HepG2 (cell line): Measurements from ENCODE around the gene NFS1. TPM values are rescaled to one million over a fixed set of nuclear protein-coding genes. Genes with fewer than 3 reads are reported as not detected.

ENCODE experiments used
- BRCA1 ChIP-seq: sonication (generic); formaldehyde crosslinking; IDR thresholded peaks from 2 replicates; pipeline ENCODE4 v1.4.0; 2020; ENCODE audit warnings: missing genetic modification reagents
- CCDC6 ChIP-seq: sonication (generic); formaldehyde crosslinking; IDR thresholded peaks from 2 replicates; pipeline ENCODE4 v1.8.1; 2022; ENCODE audit warnings: mild to moderate bottlenecking, missing genetic modification reagents, moderate library complexity
- CENPT ChIP-seq: sonication (generic); formaldehyde crosslinking; IDR thresholded peaks from 2 replicates; pipeline ENCODE4 v1.8.0; 2022; ENCODE audit warnings: low read depth, mild to moderate bottlenecking, moderate library complexity, missing genetic modification reagents
- CREM ChIP-seq, 2 experiments: sonication (generic) in 1 of 2; formaldehyde crosslinking in 1 of 2; IDR thresholded peaks; 2 replicates each; pipeline versions ENCODE4 v1.4.0 to v1.6.1; 2016 to 2020; ENCODE audit warnings: antibody characterized with exemption in 1 of 2, mild to moderate bottlenecking in 1 of 2, missing genetic modification reagents in 1 of 2
- CSRNP2 ChIP-seq: sonication (generic); formaldehyde crosslinking; conservative IDR thresholded peaks from 2 replicates; pipeline ENCODE4 v1.8.0; 2022; ENCODE audit warnings: low read depth, missing genetic modification reagents
- ETV5 ChIP-seq: IDR thresholded peaks from 2 replicates; pipeline ENCODE4 v1.6.1; 2018; ENCODE audit warnings: missing biosample characterization, missing genetic modification reagents, inconsistent platforms, borderline replicate concordance
- FOXO1 ChIP-seq: sonication (generic); formaldehyde crosslinking; IDR thresholded peaks from 2 replicates; pipeline ENCODE4 v1.4.0; 2020; ENCODE audit warnings: missing genetic modification reagents
- JARID2 ChIP-seq: sonication (generic); formaldehyde crosslinking; IDR thresholded peaks from 2 replicates; pipeline ENCODE4 v1.8.1; 2023; ENCODE audit warnings: missing genetic modification reagents, inconsistent platforms; ENCODE audit not compliant: insufficient replicate concordance
- KDM6A ChIP-seq: IDR thresholded peaks from 2 replicates; pipeline ENCODE4 v1.6.1; 2016; ENCODE audit warnings: low read depth
- KLF13 ChIP-seq: sonication (generic); formaldehyde crosslinking; IDR thresholded peaks from 2 replicates; pipeline ENCODE4 v1.4.0; 2020; ENCODE audit warnings: mild to moderate bottlenecking, missing genetic modification reagents
- KLF16 ChIP-seq, 2 experiments: sonication (generic) in 1 of 2; formaldehyde crosslinking in 1 of 2; IDR thresholded peaks; 2 replicates each; pipeline versions ENCODE4 v1.6.1 to v1.8.0; 2016 to 2023; ENCODE audit warnings: missing genetic modification reagents in 2 of 2, missing compliant biosample characterization in 1 of 2
- MBD4 ChIP-seq: IDR thresholded peaks from 2 replicates; pipeline ENCODE4 v1.6.1; 2012; ENCODE audit warnings: low read length, inconsistent platforms, borderline replicate concordance
- MEIS2 ChIP-seq: sonication (generic); formaldehyde crosslinking; IDR thresholded peaks from 2 replicates; pipeline ENCODE4 v1.9.0; 2021; ENCODE audit warnings: mild to moderate bottlenecking, missing genetic modification reagents
- MIER2 ChIP-seq: IDR thresholded peaks from 2 replicates; pipeline ENCODE4 v1.6.1; 2016; ENCODE audit warnings: missing biosample characterization, missing genetic modification reagents
- NCOA2 ChIP-seq: sonication (generic); formaldehyde crosslinking; IDR thresholded peaks from 2 replicates; pipeline ENCODE4 v1.8.0; 2022; ENCODE audit warnings: inconsistent platforms
- NCOR1 ChIP-seq: fragments of 200-600 bp; sonication (generic); IDR thresholded peaks from 2 replicates; pipeline ENCODE4 v1.7.0; 2017; ENCODE audit warnings: antibody characterized with exemption, low read length, borderline replicate concordance
- PLSCR1 ChIP-seq: sonication (generic); formaldehyde crosslinking; IDR thresholded peaks from 2 replicates; pipeline ENCODE4 v1.5.0; 2020; ENCODE audit warnings: missing genetic modification reagents, mild to moderate bottlenecking, borderline replicate concordance
- POLR2A ChIP-seq, 2 experiments: IDR thresholded peaks; 2 replicates each; pipeline ENCODE4 v1.6.1; 2011; ENCODE audit warnings: low read depth in 2 of 2, low read length in 2 of 2, mild to moderate bottlenecking in 1 of 2, moderate library complexity in 1 of 2; ENCODE audit not compliant: insufficient read depth in 1 of 2
- RFXAP ChIP-seq: sonication (generic); formaldehyde crosslinking; IDR thresholded peaks from 2 replicates; pipeline ENCODE4 v1.4.0; 2020; ENCODE audit warnings: missing genetic modification reagents, borderline replicate concordance
- SMARCE1 ChIP-seq: fragments of 450-650 bp; IDR thresholded peaks from 2 replicates; pipeline ENCODE4 v1.6.1; 2017; ENCODE audit warnings: borderline replicate concordance
- TEAD3 ChIP-seq: optimal IDR thresholded peaks from 2 replicates; pipeline ENCODE3; 2016; ENCODE audit warnings: borderline replicate concordance
- ZNF430 ChIP-seq: sonication (generic); formaldehyde crosslinking; IDR thresholded peaks from 2 replicates; pipeline ENCODE4 v1.9.0; 2021; ENCODE audit warnings: mild to moderate bottlenecking, missing genetic modification reagents
- ZNF672 ChIP-seq: sonication (generic); formaldehyde crosslinking; IDR thresholded peaks from 2 replicates; pipeline ENCODE4 v1.8.1; 2022; ENCODE audit warnings: missing genetic modification reagents
- ZNF7 ChIP-seq: IDR thresholded peaks from 2 replicates; pipeline ENCODE4 v1.6.1; 2016; ENCODE audit warnings: missing biosample characterization, missing genetic modification reagents
- polyA plus RNA-seq, 8 experiments: library from polyadenylated mRNA; depleted of rRNA in 3 of 8; stranded (reverse) in 7 of 8; unstranded in 1 of 8; fragments of >200 nt; fragmentation: Illumina TruSeq in 4 of 8; extraction: Trizol in 4 of 8; gene quantifications; 2 replicates each; pipeline versions ENCODE4 v1.2.1 to v1.2.3, GENCODE V29; 2011 to 2016; ENCODE audit warnings: low read depth in 4 of 8, missing spikeins in 1 of 8, mixed read lengths in 1 of 8; ENCODE audit not compliant: insufficient read depth in 1 of 8
- total RNA-seq, 5 experiments: library from RNA; depleted of rRNA; stranded (reverse); fragments of >200 nt; fragmentation: Illumina TruSeq; extraction: Trizol; gene quantifications; 2 replicates each; pipeline ENCODE4 v1.2.3, GENCODE V29; 2016; ENCODE audit warnings: low read depth in 1 of 5
- TF ChIP-seq, protein P1 (sequence below), 2 experiments: sonication (generic) in 1 of 2; formaldehyde crosslinking in 1 of 2; IDR thresholded peaks; 2 replicates each; pipeline versions ENCODE4 v1.5.1 to v1.6.1; 2011 to 2020; ENCODE audit warnings: borderline replicate concordance in 1 of 2, low read depth in 1 of 2, low read length in 1 of 2, mild to moderate bottlenecking in 1 of 2, missing genetic modification reagents in 1 of 2, moderate library complexity in 1 of 2

NFS1 gene
- total and polyA plus RNA-seq, 2 of the 13 experiments (the other 11 are each of a cell fraction or from before 2014, with no cell fraction given), result 65.9 to 88.1 TPM

DNA sequence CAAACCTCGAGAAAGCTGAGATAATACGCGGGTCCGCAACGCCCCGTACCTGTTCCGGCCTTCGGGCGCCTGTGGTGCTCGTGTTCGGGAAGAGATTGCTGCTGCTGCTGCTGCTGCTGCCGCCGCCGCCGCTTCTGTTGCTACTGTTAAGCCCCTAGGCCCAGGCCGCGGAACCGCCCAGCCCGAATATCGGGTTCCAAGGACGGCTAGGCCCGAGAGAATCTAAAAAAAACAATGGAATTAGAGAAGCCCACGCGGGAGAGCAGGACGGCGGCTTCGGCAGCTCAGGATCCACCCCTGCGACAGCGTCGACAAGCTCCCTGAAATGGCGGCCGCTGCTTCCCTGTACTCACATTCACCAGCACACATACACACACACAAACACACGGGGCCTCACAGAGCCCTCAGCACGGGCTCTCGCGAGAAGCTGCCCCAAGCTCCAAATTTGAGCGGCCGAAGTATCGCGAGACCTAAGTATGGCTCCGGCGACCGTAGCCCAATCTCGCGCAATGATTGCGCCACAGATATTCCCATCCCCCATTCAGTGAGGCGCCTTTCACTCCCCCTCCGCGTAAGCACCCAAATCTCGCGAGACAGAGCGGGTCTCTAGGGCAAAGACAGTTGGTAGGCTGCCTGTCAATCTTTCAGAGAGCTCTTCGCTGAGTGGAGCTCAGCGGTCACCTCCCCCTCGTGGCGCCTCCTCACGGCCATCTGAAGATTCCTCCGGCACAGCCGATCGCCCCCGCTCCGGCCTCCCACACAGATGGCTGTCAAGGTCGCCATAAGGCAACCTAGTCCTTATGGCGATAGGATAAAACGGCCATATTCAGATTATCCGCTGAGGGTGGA, 43.0 kb upstream of the NFS1 start, which contains the start of gene RBM39 (continued):
- TF ChIP-seq NCOA2 (CRISPR knock-in tag) (peak; percentile 83), CCDC6 (peak; percentile 87), KLF13 (CRISPR knock-in tag) (no peak; the same call in 1 of the 2 replicates), PLSCR1 (peak; percentile 98; the same call in 1 of the 2 replicates), ZNF672 (CRISPR knock-in tag) (no peak), CSRNP2 (CRISPR knock-in tag) (no peak), RFXAP (CRISPR knock-in tag) (peak; percentile 98), KDM6A (no peak; the same call in 1 of the 2 replicates), CREM (IDR thresholded peaks at IDR 0.05) (peak; percentile 97), CREM (CRISPR knock-in tag; IDR thresholded peaks at IDR 0.05) (peak; percentile 14; the same call in 1 of the 2 replicates), CENPT (peak; percentile 96; the same call in 1 of the 2 replicates), MEIS2 (CRISPR knock-in tag) (peak; percentile 96), POLR2A (IDR thresholded peaks at IDR 0.05; ENCODE audit: insufficient read depth in 1 of 2, low read depth in 2 of 2, low read length in 2 of 2) (peak; percentile 89 to 97), MIER2 (CRISPR knock-in tag) (peak; percentile 77), ETV5 (peak; percentile 67), ZNF430 (CRISPR knock-in tag) (peak; percentile 50; the same call in 1 of the 2 replicates), JARID2 (CRISPR knock-in tag) (peak; percentile 85), SMARCE1 (no peak), NCOR1 (peak; percentile 60; the same call in 1 of the 2 replicates), ZNF7 (CRISPR knock-in tag) (peak; percentile 62), TEAD3 (CRISPR knock-in tag) (peak; percentile 85), FOXO1 (CRISPR knock-in tag) (peak; percentile 96), KLF16 (CRISPR knock-in tag; IDR thresholded peaks at IDR 0.05) (peak; percentile 99 to 100), BRCA1 (CRISPR knock-in tag) (peak; percentile 94; the same call in 1 of the 2 replicates), MBD4 (no peak)
- TF ChIP-seq, protein P1, sequence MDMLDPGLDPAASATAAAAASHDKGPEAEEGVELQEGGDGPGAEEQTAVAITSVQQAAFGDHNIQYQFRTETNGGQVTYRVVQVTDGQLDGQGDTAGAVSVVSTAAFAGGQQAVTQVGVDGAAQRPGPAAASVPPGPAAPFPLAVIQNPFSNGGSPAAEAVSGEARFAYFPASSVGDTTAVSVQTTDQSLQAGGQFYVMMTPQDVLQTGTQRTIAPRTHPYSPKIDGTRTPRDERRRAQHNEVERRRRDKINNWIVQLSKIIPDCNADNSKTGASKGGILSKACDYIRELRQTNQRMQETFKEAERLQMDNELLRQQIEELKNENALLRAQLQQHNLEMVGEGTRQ (IDR thresholded peaks at IDR 0.05; ENCODE audit: low read depth, low read length), result no peak; the same call in 1 of the 2 replicates
- TF ChIP-seq, protein P1 (CRISPR knock-in tag; IDR thresholded peaks at IDR 0.05; ENCODE audit: borderline replicate concordance), result peak; percentile 63; the same call in 1 of the 2 replicates
